GM21717 (cell line): ENCODE measurements around the gene MSMB.
"Not testable (repeated sequence)": the region's sequence is repeated elsewhere in the genome, so short reads cannot be mapped to it uniquely, and the experiment has no call there.

Source experiments
- ATAC-seq: cut with Tn5 transposase; IDR thresholded peaks from one replicate; pipeline ENCODE4 v1.9.1; 2021; ENCODE audit warnings: mild to moderate bottlenecking, moderate library complexity; ENCODE audit not compliant: unreplicated experiment

MSMB gene

GRCh38 chr10:46070749-46071148 is 24.7 kb upstream of the MSMB start:
- ATAC-seq = no peak

GRCh38 chr10:46069771-46070463 is 23.8 kb upstream of the MSMB start:
- no peak for ATAC-seq

GRCh38 chr10:46068905-46069304 is 22.8 kb upstream of the MSMB start:
- no peak for ATAC-seq

- ATAC-seq = no peak
Observed at GRCh38 chr10:46068117-46068516, 22.0 kb upstream of the MSMB start.

GRCh38 chr10:46064269-46064817 is 18.3 kb upstream of the MSMB start:
- no peak for ATAC-seq

- no peak for ATAC-seq
Observed at GRCh38 chr10:46062723-46063428, 16.8 kb upstream of the MSMB start.

GRCh38 chr10:46060706-46061105 is 14.6 kb upstream of the MSMB start:
- ATAC-seq = no peak

- ATAC-seq = not testable (repeated sequence)
Observed at GRCh38 chr10:46057927-46058326, 11.9 kb upstream of the MSMB start.

GRCh38 chr10:46057038-46057437 is 11.0 kb upstream of the MSMB start:
- ATAC-seq = no peak

GRCh38 chr10:46055771-46056170 is 9.7 kb upstream of the MSMB start:
- ATAC-seq = no peak

- ATAC-seq = no peak
Observed at GRCh38 chr10:46053534-46054434, 7.7 kb upstream of the MSMB start.

GRCh38 chr10:46052791-46053375 is 6.8 kb upstream of the MSMB start:
- ATAC-seq = no peak

GRCh38 chr10:46052057-46052790 is 6.2 kb upstream of the MSMB start:
- no peak for ATAC-seq

GRCh38 chr10:46050941-46051623 is 5.0 kb upstream of the MSMB start:
- no peak for ATAC-seq

GRCh38 chr10:46049497-46049831 is 3.4 kb upstream of the MSMB start:
- not testable (repeated sequence) for ATAC-seq

- ATAC-seq = no peak
Observed at GRCh38 chr10:46048152-46048551, 2.1 kb upstream of the MSMB start.

- no peak for ATAC-seq
Observed at GRCh38 chr10:46042527-46042926, 3.5 kb downstream of the MSMB start.

- no peak for ATAC-seq
Observed at GRCh38 chr10:46040004-46040403, 6.1 kb downstream of the MSMB start.

- ATAC-seq = no peak
Observed at GRCh38 chr10:46037107-46037825, 8.8 kb downstream of the MSMB start.
